Mesothelial cell of epicardium (in vitro differentiated cells): ENCODE results near the gene CEP72. TPM values are rescaled to one million over a fixed set of nuclear protein-coding genes. Genes with fewer than 3 reads are reported as not detected.
"Not testable (repeated sequence)": the region's sequence is repeated elsewhere in the genome, so short reads cannot be mapped to it uniquely, and the experiment has no call there.

ENCODE experiments used
- DNase-seq, 2 experiments: peaks; one replicate each; pipeline ENCODE4 v3.0.0; 2021; ENCODE audit warnings: low spot score in 2 of 2; ENCODE audit not compliant: unreplicated experiment in 2 of 2
- H3K27ac Mint-ChIP-seq: 2 replicates; pipeline ENCODE4 v1.8.0; 2021; ENCODE audit warnings: mixed read lengths
- H3K27me3 Mint-ChIP-seq: 2 replicates; pipeline ENCODE4 v1.8.0; 2021; ENCODE audit warnings: low read depth, mixed read lengths
- H3K36me3 Mint-ChIP-seq: 2 replicates; pipeline ENCODE4 v1.8.0; 2021; ENCODE audit warnings: mixed read lengths
- H3K4me1 Mint-ChIP-seq: 2 replicates; pipeline ENCODE4 v1.8.0; 2021; ENCODE audit warnings: mixed read lengths
- H3K4me3 Mint-ChIP-seq: 2 replicates; pipeline ENCODE4 v1.8.0; 2021; ENCODE audit warnings: mild to moderate bottlenecking, moderate library complexity, mixed read lengths
- H3K9me3 Mint-ChIP-seq: 2 replicates; pipeline ENCODE4 v1.8.0; 2021; ENCODE audit warnings: mixed read lengths
- total RNA-seq: library from RNA; stranded (reverse); gene quantifications from 3 replicates; pipeline ENCODE4 v1.2.1, GENCODE V29; 2021
- TF ChIP-seq, protein P1 (sequence below): fragments of 200-600 bp; sonication (generic); IDR thresholded peaks from one replicate; pipeline ENCODE4 v1.5.0; 2021; ENCODE audit warnings: antibody characterized with exemption; ENCODE audit not compliant: unreplicated experiment

CEP72 gene
- total RNA-seq, 1 donor from 2014 or later: 20.3 TPM

DNA sequence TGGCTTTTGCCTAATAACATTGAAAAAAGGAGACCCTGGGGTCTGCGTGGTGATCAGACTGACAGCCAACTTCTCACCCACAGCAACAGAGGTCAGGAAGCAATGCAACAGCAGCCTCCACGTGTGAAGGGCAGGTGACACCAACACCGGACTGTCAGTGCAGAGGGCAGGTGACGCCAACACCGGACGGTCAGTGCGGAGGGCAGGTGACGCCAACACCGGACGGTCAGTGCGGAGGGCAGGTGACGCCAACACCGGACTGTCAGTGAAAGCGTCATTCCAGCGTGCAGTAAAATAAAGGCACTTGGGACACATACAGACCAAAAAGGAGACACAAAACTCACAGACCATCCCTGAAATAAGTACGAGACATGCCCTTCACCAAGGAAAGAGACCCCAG is 37.2 kb upstream of the CEP72 start:
- Mint-ChIP-seq H3K27ac (no peak overlapping the region), H3K36me3 (no peaks in the 10 kb centered on the region), H3K4me3 (no peak overlapping the region), H3K9me3 (peaks cover 23% of the 10 kb centered on the region), H3K27me3 (peaks cover 44% of the 10 kb centered on the region), H3K4me1 (no peaks in the 10 kb centered on the region)
- TF ChIP-seq, protein P1, sequence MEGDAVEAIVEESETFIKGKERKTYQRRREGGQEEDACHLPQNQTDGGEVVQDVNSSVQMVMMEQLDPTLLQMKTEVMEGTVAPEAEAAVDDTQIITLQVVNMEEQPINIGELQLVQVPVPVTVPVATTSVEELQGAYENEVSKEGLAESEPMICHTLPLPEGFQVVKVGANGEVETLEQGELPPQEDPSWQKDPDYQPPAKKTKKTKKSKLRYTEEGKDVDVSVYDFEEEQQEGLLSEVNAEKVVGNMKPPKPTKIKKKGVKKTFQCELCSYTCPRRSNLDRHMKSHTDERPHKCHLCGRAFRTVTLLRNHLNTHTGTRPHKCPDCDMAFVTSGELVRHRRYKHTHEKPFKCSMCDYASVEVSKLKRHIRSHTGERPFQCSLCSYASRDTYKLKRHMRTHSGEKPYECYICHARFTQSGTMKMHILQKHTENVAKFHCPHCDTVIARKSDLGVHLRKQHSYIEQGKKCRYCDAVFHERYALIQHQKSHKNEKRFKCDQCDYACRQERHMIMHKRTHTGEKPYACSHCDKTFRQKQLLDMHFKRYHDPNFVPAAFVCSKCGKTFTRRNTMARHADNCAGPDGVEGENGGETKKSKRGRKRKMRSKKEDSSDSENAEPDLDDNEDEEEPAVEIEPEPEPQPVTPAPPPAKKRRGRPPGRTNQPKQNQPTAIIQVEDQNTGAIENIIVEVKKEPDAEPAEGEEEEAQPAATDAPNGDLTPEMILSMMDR: no peak
- no peak for DNase-seq

DNA sequence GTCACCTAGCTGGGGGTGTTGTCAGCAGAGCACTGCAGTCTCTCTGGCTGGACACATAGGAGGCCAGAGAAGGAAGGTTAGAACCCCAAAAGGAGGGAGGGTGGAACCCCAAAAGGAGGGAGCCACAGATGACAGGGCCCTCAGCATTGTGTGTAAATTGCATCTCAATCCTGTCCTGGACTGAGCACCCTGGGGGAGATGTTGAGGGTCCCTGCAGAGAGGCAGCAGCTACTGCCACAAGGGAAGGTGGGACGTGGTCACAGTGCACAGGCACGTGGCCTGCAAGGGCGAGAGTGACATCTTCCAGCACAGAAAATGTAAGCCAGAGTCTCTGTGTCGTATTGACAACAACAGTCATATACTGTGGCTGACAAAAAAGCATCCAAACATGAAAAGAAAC is 36.5 kb upstream of the CEP72 start:
- TF ChIP-seq, protein P1: no peak
- Mint-ChIP-seq H3K4me1 (no peaks in the 10 kb centered on the region), H3K36me3 (no peaks in the 10 kb centered on the region), H3K27ac (no peak overlapping the region), H3K9me3 (peaks cover 23% of the 10 kb centered on the region), H3K27me3 (peaks cover 51% of the 10 kb centered on the region), H3K4me3 (no peak overlapping the region)
- DNase-seq: peak in 1 of 2 experiments; percentile 9

DNA sequence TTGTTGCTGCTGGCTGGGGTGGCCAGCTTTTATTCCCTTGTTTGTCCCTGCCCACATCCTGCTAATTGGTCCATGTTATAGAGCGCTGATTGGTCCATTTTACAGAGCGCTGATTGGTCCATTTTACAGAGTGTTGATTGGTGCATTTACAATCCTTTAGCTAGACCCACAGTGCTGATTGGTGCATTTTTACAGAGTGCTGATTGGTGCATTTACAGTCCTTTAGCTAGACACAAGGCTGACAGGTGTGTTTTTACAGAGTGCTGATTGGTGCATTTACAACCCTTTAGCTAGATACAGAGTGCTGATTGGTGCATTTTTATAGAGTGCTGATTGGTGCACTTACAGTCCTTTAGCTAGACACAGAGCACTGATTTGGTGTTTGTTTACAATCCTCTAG is 34.9 kb upstream of the CEP72 start:
- H3K27ac Mint-ChIP-seq: not testable (repeated sequence)
- peaks cover 23% of the 10 kb centered on the region for H3K9me3 Mint-ChIP-seq

DNA sequence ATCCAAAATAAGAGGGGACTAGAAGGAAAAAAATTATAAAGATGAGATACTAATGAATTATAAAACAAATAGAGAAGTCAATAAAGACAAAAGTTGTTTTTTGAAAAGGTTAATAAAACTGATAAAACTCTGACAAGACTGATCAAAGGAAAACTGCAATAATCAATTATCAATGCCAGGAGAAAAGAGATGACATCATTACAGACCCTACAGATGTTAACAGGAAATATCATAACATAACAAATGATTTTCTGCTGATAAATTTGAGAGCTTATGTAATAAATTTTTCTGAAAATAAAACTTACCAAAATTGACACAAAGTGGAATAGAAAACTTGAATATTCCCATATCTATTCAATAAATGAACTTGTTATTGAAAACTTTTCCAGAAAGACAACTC is 34.3 kb upstream of the CEP72 start:
- peaks cover 66% of the 10 kb centered on the region for H3K27me3 Mint-ChIP-seq
- H3K9me3 Mint-ChIP-seq: peaks cover 23% of the 10 kb centered on the region
- no peaks in the 10 kb centered on the region for H3K36me3 Mint-ChIP-seq
- H3K4me3 Mint-ChIP-seq: no peak overlapping the region
- DNase-seq: no peak
- H3K4me1 Mint-ChIP-seq: no peaks in the 10 kb centered on the region
- TF ChIP-seq, protein P1: no peak
- no peak overlapping the region for H3K27ac Mint-ChIP-seq

More for the DNA sequence above, 34.9 kb upstream of the CEP72 start:
- not testable (repeated sequence) for H3K4me1 Mint-ChIP-seq, DNase-seq, H3K36me3 Mint-ChIP-seq, H3K4me3 Mint-ChIP-seq
- peaks cover 63% of the 10 kb centered on the region for H3K27me3 Mint-ChIP-seq

DNA sequence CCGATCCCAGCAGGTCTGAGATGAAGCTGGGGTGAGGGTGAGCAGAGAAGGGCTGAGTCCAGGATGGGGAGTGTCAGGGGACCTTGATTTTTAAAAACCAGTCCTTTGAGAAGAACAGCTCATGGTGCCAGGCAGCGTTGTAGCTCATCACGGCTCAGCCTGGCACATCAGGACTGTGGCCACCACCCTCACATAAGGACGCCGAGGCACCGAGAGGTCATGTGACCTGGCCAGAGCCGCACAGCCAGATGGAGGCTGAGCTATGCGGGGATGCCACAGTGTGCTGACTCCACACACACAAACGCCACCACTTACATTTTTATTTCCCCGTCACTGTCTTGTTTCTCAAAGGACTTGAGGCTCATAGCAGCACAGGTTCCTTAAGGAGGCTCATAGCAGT is 32.9 kb upstream of the CEP72 start:
- Mint-ChIP-seq H3K4me3 (no peak overlapping the region), H3K4me1 (no peaks in the 10 kb centered on the region), H3K36me3 (no peaks in the 10 kb centered on the region), H3K9me3 (peaks cover 23% of the 10 kb centered on the region), H3K27me3 (peaks cover 71% of the 10 kb centered on the region), H3K27ac (no peak overlapping the region)
- no peak for DNase-seq
- TF ChIP-seq, protein P1: no peak

DNA sequence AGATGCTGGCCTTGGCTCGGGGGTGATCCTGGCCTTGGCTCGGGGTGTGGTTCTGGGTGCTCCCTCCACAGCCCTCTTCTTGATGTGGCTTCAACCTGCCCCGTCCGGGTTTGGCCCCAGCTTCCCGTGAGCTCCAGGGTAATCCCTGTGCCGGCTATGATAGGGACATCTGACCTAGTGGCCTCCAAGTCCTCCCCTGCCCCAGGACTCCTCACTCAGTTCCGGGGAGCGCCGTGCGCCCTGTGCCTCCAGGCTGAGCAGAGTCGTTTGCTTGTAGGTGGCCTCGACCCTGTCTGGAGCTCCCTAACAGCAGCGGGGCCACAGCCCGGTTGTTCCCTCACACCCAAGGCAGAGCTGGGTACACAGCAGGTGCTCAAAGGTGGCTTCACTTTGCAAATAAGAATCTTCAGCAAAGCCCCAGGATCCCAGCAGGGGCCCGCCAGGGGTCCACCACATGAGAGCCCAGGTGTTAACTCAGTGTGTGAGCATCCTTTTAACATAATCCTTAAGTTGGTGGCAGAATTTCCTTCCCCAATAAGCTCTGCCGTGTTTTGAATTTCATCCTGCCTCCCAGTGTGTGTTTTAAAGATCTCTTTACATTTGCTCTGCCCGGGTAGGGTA is 32.3 kb upstream of the CEP72 start:
- Mint-ChIP-seq H3K27me3 (peaks cover 67% of the 10 kb centered on the region), H3K9me3 (peaks cover 23% of the 10 kb centered on the region), H3K4me3 (no peak overlapping the region), H3K36me3 (no peaks in the 10 kb centered on the region), H3K4me1 (no peaks in the 10 kb centered on the region), H3K27ac (no peak overlapping the region)
- TF ChIP-seq, protein P1: no peak
- DNase-seq: peak in 1 of 2 experiments; percentile 16
